ENCODE measurements around the gene C1orf167.

C1orf167 gene

GRCh38 chr1:11786168-11786567 lies 24.2 kb downstream of the C1orf167 start:
- DNase-seq: no peak

GRCh38 chr1:11787251-11787803 lies 25.3 kb downstream of the C1orf167 start:
- DNase-seq: no peak

- no peak for DNase-seq
Observed at GRCh38 chr1:11787804-11788436, 25.9 kb downstream of the C1orf167 start.

GRCh38 chr1:11788549-11789053 lies 26.6 kb downstream of the C1orf167 start:
- no peak for DNase-seq

GRCh38 chr1:11789126-11790067 lies 27.4 kb downstream of the C1orf167 start:
- no peak for DNase-seq

- no peak for DNase-seq
Observed at GRCh38 chr1:11790101-11790879, 28.3 kb downstream of the C1orf167 start.

- no peak for DNase-seq
Observed at GRCh38 chr1:11790880-11791715, 29.1 kb downstream of the C1orf167 start.

GRCh38 chr1:11792106-11792505 lies 30.1 kb downstream of the C1orf167 start:
- no peak for DNase-seq

GRCh38 chr1:11793819-11794218 lies 31.8 kb downstream of the C1orf167 start:
- no peak for DNase-seq

- DNase-seq: no peak
Observed at GRCh38 chr1:11794446-11795237, 32.6 kb downstream of the C1orf167 start.

- DNase-seq: no peak
Observed at GRCh38 chr1:11795238-11795890, 33.4 kb downstream of the C1orf167 start.

GRCh38 chr1:11796036-11796828 lies 34.2 kb downstream of the C1orf167 start:
- no peak for DNase-seq

GRCh38 chr1:11797525-11798216 lies 35.7 kb downstream of the C1orf167 start:
- no peak for DNase-seq

GRCh38 chr1:11799099-11799498 lies 37.1 kb downstream of the C1orf167 start:
- DNase-seq: no peak

- DNase-seq: no peak
Observed at GRCh38 chr1:11799896-11800295, 37.9 kb downstream of the C1orf167 start.

GRCh38 chr1:11800391-11800755 lies 38.4 kb downstream of the C1orf167 start:
- DNase-seq: no peak

GRCh38 chr1:11800756-11801433 lies 38.9 kb downstream of the C1orf167 start:
- no peak for DNase-seq

- no peak for DNase-seq
Observed at GRCh38 chr1:11802616-11802972, 40.6 kb downstream of the C1orf167 start.

Measured in GF-D8 (cell line).